ENCODE measurements around the gene PTDSS2. TPM values are rescaled to one million over a fixed set of nuclear protein-coding genes. Genes with fewer than 3 reads are reported as not detected.
A peak's percentile ranks its signal among the peaks of the same experiment; 100 is the strongest.
"Not testable (repeated sequence)": the region's sequence is repeated elsewhere in the genome, so short reads cannot be mapped to it uniquely, and the experiment has no call there.

PTDSS2 gene
- total RNA-seq, 2 donors from 2014 or later, result 23.6 to 23.8 TPM

DNA sequence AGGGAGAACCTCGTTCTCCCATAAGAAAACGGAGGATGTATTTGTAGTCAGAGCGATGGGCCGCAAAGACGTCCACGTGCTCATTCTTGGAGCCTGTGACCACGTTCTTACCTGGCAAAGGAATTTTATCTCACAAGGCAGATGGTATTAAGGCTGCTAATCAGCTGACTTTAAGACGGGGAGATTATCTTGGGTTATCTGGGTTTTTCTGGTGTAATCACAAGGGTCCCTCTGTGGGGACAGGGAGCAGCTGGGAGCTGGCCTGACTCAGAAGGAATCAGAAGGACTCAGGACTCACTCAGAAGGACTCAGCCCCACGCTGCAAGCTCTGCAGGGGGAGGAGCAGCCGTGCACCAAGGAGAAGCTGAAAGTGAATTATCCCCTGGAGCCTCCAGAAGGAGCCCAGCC lies 27.8 kb upstream of the PTDSS2 start:
- peak in 1 of 2 donors; percentile 2 for DNase-seq (ENCODE audit: low spot score in 2 of 2)
- Mint-ChIP-seq H3K36me3 (peaks cover 6 to 7% of the 10 kb centered on the region in 2 donors), H3K27ac (no peak overlapping the region)

GRCh38 chr11:424232-424631 lies 25.8 kb upstream of the PTDSS2 start:
- no peak for DNase-seq (ENCODE audit: low spot score in 2 of 2)
- Mint-ChIP-seq H3K27ac (no peak overlapping the region), H3K36me3 (peaks cover 6 to 7% of the 10 kb centered on the region in 2 donors), H3K9me3 (no peaks in the 10 kb centered on the region)
- no peak for ATAC-seq

More for the DNA sequence above, 27.8 kb upstream of the PTDSS2 start:
- no peaks in the 10 kb centered on the region for H3K9me3 Mint-ChIP-seq
- ATAC-seq, result no peak

DNA sequence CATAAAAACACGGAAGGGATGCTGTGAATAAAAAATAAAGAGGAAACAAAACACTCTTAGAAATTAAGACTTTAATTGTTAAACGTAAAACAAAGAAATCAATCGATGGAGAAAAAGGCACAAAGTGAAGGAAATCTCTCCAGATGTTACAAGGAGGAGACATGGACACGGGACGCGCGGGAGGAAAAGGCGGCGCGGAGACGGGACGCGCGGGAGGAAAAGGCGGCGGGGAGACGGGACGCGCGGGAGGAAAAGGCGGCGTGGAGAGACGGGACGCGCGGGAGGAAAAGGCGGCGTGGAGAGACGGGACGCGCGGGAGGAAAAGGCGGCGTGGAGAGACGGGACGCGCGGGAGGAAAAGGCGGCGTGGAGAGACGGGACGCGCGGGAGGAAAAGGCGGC lies 25.3 kb upstream of the PTDSS2 start:
- ATAC-seq; H3K27ac Mint-ChIP-seq; H3K9me3 Mint-ChIP-seq; DNase-seq (ENCODE audit: low spot score in 2 of 2); H3K36me3 Mint-ChIP-seq: not testable (repeated sequence)

- Mint-ChIP-seq H3K27ac (no peak overlapping the region), H3K36me3 (peaks cover 6 to 7% of the 10 kb centered on the region in 2 donors), H3K9me3 (no peaks in the 10 kb centered on the region)
- no peak for ATAC-seq
- no peak for DNase-seq (ENCODE audit: low spot score in 2 of 2)
Observed at GRCh38 chr11:425301-425700, 24.8 kb upstream of the PTDSS2 start.

DNA sequence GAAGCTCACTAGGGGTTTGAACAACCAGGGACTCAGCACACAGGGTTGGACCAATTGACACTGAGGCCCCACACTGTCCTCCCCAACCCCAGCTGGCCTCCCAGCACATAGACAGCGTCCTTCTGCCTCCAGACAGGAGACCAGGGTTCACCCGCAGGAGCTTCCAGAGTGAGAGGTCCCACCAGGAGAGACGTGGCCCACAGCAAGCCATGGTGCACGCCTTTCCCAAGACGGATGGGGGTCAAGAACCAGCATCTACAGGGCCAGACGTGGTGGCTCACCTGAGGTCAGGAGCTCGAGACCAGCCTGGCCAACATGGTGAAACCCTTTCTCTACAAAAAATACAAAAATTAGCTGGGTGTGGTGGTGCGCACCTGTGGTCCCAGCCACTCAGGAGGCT lies 23.2 kb upstream of the PTDSS2 start:
- Mint-ChIP-seq H3K36me3 (peaks cover 6 to 7% of the 10 kb centered on the region in 2 donors), H3K9me3 (no peaks in the 10 kb centered on the region), H3K27ac (no peak overlapping the region)
- ATAC-seq (no peak), DNase-seq (ENCODE audit: low spot score in 2 of 2) (no peak)

DNA sequence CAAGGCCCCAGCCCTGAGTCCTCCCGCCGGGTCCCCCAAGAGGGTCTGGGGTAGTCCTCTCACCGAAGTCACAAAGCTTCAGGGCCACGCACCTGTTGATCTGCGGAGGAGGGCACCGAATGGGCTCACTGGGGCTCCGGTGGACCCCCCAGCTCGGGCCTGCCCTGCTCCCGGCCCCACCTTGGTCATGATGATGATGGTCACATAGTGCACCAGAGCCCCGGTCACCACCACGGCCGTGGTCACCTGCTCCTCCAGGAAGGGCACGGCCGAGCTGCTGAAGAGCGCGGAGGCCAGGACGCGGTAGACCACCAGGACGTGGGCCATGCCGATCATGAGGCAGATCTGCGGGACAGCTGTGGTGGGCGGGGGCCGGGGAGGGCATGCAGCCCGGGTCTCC lies 21.8 kb upstream of the PTDSS2 start:
- no peak overlapping the region for H3K27ac Mint-ChIP-seq
- peaks cover 6 to 7% of the 10 kb centered on the region in 2 donors for H3K36me3 Mint-ChIP-seq
- ATAC-seq (no peak), DNase-seq (ENCODE audit: low spot score in 2 of 2) (peak in 1 of 2 donors; percentile 42)
- no peaks in the 10 kb centered on the region for H3K9me3 Mint-ChIP-seq

- Mint-ChIP-seq H3K9me3 (no peaks in the 10 kb centered on the region), H3K27ac (no peak overlapping the region), H3K36me3 (peaks cover 4% of the 10 kb centered on the region in 2 donors)
- ATAC-seq, result no peak
- peak in 1 of 2 donors; percentile 47 for DNase-seq (ENCODE audit: low spot score in 2 of 2)
Observed at GRCh38 chr11:429391-429790, 20.7 kb upstream of the PTDSS2 start.

- Mint-ChIP-seq H3K27ac (no peak overlapping the region), H3K36me3 (no peaks in the 10 kb centered on the region), H3K9me3 (no peaks in the 10 kb centered on the region)
- ATAC-seq (peak in 1 of 2 donors; percentile 26), DNase-seq (ENCODE audit: low spot score in 2 of 2) (peak in 1 of 2 donors; percentile 44)
Observed at GRCh38 chr11:429931-430456, 20.1 kb upstream of the PTDSS2 start.

DNA sequence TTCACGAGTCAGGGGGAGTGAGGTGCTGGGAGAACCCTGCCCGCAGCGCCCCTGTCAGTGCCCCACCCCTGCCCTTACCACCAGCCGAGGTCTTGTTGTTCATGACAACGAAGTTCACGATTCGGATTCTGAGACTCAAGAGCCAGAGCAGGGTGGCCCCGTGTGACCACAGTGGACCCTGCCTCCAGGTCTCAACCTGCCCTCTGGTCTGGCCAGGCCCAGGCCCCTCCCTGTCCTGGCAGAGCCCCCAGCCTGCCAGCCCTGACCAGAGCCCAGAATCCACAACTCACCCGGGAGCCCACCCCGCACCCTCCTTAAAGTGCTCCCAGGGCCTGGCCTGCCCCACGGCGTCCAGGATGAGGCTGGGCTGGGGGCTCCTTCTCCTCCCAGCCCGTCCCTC lies 18.2 kb upstream of the PTDSS2 start:
- no peak overlapping the region for H3K27ac Mint-ChIP-seq
- DNase-seq (ENCODE audit: low spot score in 2 of 2) (peak in 1 of 2 donors; percentile 50), ATAC-seq (no peak)
- no peaks in the 10 kb centered on the region for H3K36me3 Mint-ChIP-seq
- H3K9me3 Mint-ChIP-seq, result no peaks in the 10 kb centered on the region

- peak in 1 of 2 donors; percentile 50 for DNase-seq (ENCODE audit: low spot score in 2 of 2)
- H3K9me3 Mint-ChIP-seq, result no peaks in the 10 kb centered on the region
- no peaks in the 10 kb centered on the region for H3K36me3 Mint-ChIP-seq
- ATAC-seq, result no peak
- H3K27ac Mint-ChIP-seq, result no peak overlapping the region
Observed at GRCh38 chr11:432501-433100, 17.5 kb upstream of the PTDSS2 start.

- no peaks in the 10 kb centered on the region for H3K36me3 Mint-ChIP-seq
- no peak overlapping the region for H3K27ac Mint-ChIP-seq
- H3K9me3 Mint-ChIP-seq, result no peaks in the 10 kb centered on the region
- DNase-seq (ENCODE audit: low spot score in 2 of 2) (peak in 1 of 2 donors; percentile 34), ATAC-seq (no peak)
Observed at GRCh38 chr11:433111-433510, 17.0 kb upstream of the PTDSS2 start.

- no peak overlapping the region for H3K27ac Mint-ChIP-seq
- H3K36me3 Mint-ChIP-seq, result no peaks in the 10 kb centered on the region
- ATAC-seq, result no peak
- no peaks in the 10 kb centered on the region for H3K9me3 Mint-ChIP-seq
- DNase-seq (ENCODE audit: low spot score in 2 of 2), result peak in 1 of 2 donors; percentile 51
Observed at GRCh38 chr11:433641-434040, 16.4 kb upstream of the PTDSS2 start.

DNA sequence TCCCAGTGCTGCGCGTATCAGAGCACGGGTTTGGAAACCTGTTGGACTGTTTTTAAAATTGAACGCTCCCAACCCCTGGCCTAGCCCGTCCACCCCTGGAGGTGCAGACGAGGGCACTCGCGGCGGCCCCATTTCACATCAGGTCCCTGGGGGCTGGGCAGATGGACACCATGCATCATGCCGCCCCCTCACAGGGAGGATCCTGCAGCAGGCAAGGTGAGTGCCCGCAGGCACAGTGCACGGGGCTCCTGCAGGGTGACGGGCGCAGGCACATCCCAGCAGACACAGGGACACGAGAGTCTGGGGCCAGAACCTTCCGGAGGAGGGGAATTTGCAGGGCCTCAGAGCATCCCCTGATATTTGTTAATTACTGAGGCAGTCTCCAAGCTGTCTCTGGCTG lies 15.6 kb upstream of the PTDSS2 start:
- ATAC-seq, result no peak
- DNase-seq (ENCODE audit: low spot score in 2 of 2), result peak in 1 of 2 donors; percentile 51
- no peak overlapping the region for H3K27ac Mint-ChIP-seq
- no peaks in the 10 kb centered on the region for H3K9me3 Mint-ChIP-seq
- no peaks in the 10 kb centered on the region for H3K36me3 Mint-ChIP-seq

- H3K9me3 Mint-ChIP-seq; H3K36me3 Mint-ChIP-seq; DNase-seq (ENCODE audit: low spot score in 2 of 2): not testable (repeated sequence)
- peak overlapping the region in 1 of 2 donors; percentile 37 for H3K27ac Mint-ChIP-seq
- ATAC-seq, result peak; percentile 9 to 27
Observed at GRCh38 chr11:434999-435740, 14.9 kb upstream of the PTDSS2 start.

DNA sequence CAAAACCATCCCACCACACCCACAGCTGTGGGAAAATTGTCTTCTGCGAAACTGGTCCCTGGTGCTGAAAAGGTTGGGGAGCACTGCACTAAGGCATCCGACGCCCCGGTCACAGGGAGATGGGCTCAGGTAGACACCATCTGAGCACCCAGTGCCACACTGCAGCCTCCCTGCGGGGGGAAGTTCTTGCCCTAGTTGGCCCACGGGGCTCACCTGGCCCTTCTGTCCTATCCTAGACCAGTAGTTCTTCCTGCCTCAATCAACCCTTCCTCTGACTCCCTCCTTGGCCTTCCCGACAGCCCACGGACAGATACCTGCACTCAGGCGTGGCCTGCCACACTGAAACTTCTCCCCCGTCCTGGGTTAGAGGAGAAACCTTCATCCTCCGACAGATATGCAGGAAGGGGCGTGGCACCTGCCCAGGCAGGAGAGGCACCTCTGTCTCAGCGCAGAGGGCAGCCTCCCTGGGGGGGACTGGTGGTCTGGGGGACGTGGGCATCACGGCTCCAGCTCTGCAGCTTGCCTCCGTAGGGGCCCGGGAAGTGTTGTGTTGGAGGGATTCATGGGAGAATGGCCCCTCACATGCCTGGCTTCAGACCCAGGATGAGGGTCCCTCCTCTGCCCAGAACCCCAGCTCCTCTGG lies 12.7 kb upstream of the PTDSS2 start:
- Mint-ChIP-seq H3K9me3 (no peaks in the 10 kb centered on the region), H3K36me3 (no peaks in the 10 kb centered on the region), H3K27ac (no peak overlapping the region)
- no peak for ATAC-seq
- no peak for DNase-seq (ENCODE audit: low spot score in 2 of 2)

DNA sequence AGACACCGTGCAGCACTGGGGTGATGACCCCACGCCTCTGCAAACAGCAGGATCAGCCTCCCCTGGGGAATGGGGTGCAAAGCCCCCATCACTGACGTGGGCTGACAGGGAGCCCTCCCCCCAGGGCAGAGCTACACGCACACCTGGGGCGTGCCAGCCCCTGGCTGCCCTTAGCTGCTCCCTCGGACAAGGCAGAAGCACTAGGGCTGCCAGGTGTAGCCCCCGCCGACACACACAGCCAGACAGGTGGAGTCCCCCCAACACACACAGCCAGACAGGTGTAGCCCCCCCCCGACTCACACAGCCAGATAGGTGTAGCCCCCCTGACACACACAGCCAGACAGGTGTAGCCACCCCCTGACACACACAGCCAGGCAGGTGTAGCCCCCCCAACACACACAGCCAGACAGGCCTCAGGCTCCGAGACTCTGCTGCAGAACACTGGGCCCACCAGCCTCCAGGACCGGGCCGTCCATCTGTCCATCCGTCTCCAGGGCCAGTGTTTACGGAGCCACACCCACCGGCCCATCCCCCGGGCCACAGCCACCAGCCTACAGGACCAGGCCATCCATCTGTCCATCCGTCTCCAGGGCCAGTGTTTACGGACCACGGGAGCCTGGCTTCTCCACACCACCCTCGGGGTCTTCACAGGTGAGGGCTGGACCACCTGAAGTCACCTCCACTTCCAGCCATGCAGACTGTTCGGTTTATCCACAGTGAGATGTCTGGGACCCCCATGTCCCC lies 11.8 kb upstream of the PTDSS2 start:
- no peak for ATAC-seq
- H3K9me3 Mint-ChIP-seq, result no peaks in the 10 kb centered on the region
- no peak overlapping the region for H3K27ac Mint-ChIP-seq
- no peaks in the 10 kb centered on the region for H3K36me3 Mint-ChIP-seq
- no peak for DNase-seq (ENCODE audit: low spot score in 2 of 2)

Measured in activated naive CD4-positive, alpha-beta T cell treated with anti-CD3 and anti-CD28 coated beads, Interleukin-2, amount 50 U/mL, for 72 hours (primary cell).